GM12864 (cell line): Measurements from ENCODE around the gene PHAX.

Source experiments
- DNase-seq: peaks from one replicate; pipeline ENCODE4 v3.0.0-alpha.2; 2011; ENCODE audit warnings: low read depth
- H3K4me3 ChIP-seq: 2 replicates; pipeline ENCODE4 v1.5.1; 2011; ENCODE audit warnings: mild to moderate bottlenecking, low read depth, low read length, control low read depth
- CTCF ChIP-seq: IDR thresholded peaks from 2 replicates; pipeline ENCODE4 v1.5.1; 2011; ENCODE audit warnings: low read depth, mild to moderate bottlenecking, moderate library complexity, low read length, control low read depth, inconsistent platforms; ENCODE audit errors: missing control alignments

Gene PHAX

DNA sequence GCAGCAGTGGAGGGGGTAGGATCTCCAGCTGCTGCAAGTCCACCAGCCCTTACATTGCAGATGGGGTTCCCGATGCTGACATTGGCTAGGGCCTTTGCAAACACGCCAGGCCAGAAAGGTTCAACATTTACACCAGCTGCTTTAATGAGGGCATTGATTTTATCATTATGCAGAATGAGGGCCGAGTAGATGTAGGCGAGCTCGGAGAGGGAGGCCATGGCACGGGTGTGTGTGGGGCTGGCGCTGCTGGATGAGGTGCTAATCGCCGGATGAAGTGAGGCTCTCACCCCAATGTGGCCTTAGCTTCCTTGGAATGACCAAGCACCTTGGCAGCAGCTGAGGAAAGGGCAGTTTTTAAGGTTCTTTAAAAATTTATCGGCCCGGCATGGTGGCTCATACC is 27.4 kb downstream of the PHAX start:
- H3K4me3 ChIP-seq, result no peak overlapping the region
- no peak for DNase-seq
- no peak for TF ChIP-seq CTCF

DNA sequence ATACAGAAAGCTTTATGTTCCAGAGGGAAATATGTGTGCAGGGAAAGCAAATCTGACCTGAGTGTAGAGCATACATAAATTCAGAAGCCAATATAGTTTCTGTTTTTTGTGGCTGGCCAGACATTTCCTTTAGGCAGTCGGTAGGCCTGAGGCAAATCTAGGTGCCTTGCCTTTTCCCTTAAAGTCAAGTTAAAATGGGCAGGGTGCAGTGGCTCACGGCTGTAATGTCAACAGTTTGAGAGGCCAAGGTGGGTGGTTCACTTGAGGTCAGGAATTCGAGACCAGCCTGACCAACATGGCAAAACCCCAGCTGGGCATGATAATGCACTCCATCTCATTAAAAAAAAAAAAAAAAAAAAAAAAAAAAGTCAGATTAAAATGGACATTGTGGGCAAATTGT is 31.2 kb downstream of the PHAX start:
- no peak overlapping the region for H3K4me3 ChIP-seq
- TF ChIP-seq CTCF, result no peak
- DNase-seq, result no peak

GRCh38 chr5:126633552-126633951 is 32.8 kb downstream of the PHAX start:
- TF ChIP-seq CTCF, result no peak
- no peak overlapping the region for H3K4me3 ChIP-seq
- DNase-seq, result no peak

- no peak overlapping the region for H3K4me3 ChIP-seq
- DNase-seq, result no peak
- no peak for TF ChIP-seq CTCF
These were observed 34.8 kb downstream of the PHAX start for GRCh38 chr5:126635585-126635984.

- no peak for TF ChIP-seq CTCF
- DNase-seq, result no peak
These were observed 36.2 kb downstream of the PHAX start for GRCh38 chr5:126636956-126637355.

DNA sequence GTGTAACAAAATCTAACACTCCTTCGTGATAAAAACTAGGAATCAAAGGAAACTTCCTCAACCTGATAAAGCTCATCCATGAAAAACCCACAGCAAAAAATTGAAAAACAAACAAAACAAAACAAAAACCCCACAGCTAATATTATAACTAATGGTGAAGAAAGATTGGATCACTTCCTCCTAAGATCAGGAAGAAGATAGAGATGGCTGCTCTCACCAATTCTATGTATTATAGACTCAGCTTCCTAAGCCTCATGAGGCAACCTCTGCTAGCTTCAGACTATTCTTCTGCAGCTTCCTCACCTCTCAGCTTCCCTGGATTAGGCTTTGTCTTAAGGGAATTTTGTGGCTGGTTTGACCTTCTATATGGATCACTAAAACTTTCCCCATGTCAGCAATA is 40.1 kb downstream of the PHAX start:
- no peak overlapping the region for H3K4me3 ChIP-seq
- DNase-seq, result no peak
- no peak for TF ChIP-seq CTCF

More at GRCh38 chr5:126636956-126637355, 36.2 kb downstream of the PHAX start:
- no peak overlapping the region for H3K4me3 ChIP-seq

- DNase-seq, result peak; percentile 18
- H3K4me3 ChIP-seq, result no peak overlapping the region
- TF ChIP-seq CTCF, result no peak
These were observed 40.6 kb downstream of the PHAX start for GRCh38 chr5:126641387-126641786.
